Loucy (cell line): Measurements from ENCODE around the gene PLCB3.

ENCODE experiments used
- H2AFZ ChIP-seq: fragments of 200-600 bp; sonication (generic); 2 replicates; pipeline ENCODE4 v1.6.0; 2016; ENCODE audit warnings: antibody characterized with exemption, mild to moderate bottlenecking, low read length, moderate library complexity
- H3F3A ChIP-seq: fragments of 200-600 bp; 2 replicates; pipeline ENCODE4 v1.6.0; 2016; ENCODE audit warnings: antibody characterized with exemption, low read depth, mild to moderate bottlenecking
- H3K27me3 ChIP-seq: fragments of 200-600 bp; sonication (generic); 2 replicates; pipeline ENCODE4 v1.6.1; 2014; ENCODE audit warnings: low read length, mild to moderate bottlenecking; ENCODE audit not compliant: insufficient read depth, poor library complexity, severe bottlenecking
- H3K36me3 ChIP-seq: fragments of 200-600 bp; sonication (generic); 2 replicates; pipeline ENCODE4 v1.6.1; 2016; ENCODE audit warnings: low read length; ENCODE audit not compliant: insufficient read depth
- H3K4me1 ChIP-seq: fragments of 200-600 bp; sonication (generic); 2 replicates; pipeline ENCODE4 v1.5.1; 2014; ENCODE audit warnings: low read length, mild to moderate bottlenecking; ENCODE audit not compliant: insufficient read depth, poor library complexity, severe bottlenecking
- H3K4me2 ChIP-seq: fragments of 200-600 bp; sonication (generic); 2 replicates; pipeline ENCODE4 v1.6.0; 2014; ENCODE audit warnings: antibody characterized with exemption, low read length, low read depth, mild to moderate bottlenecking; ENCODE audit not compliant: poor library complexity, severe bottlenecking
- H3K4me3 ChIP-seq: fragments of 200-600 bp; sonication (generic); 2 replicates; pipeline ENCODE4 v1.5.1; 2014; ENCODE audit warnings: low read length, mild to moderate bottlenecking, mixed read lengths; ENCODE audit not compliant: poor library complexity, severe bottlenecking
- H3K79me2 ChIP-seq: fragments of 200-600 bp; sonication (generic); 2 replicates; pipeline ENCODE4 v1.6.1; 2014; ENCODE audit warnings: low read length; ENCODE audit not compliant: insufficient read depth
- H3K9ac ChIP-seq: fragments of 200-600 bp; sonication (generic); 2 replicates; pipeline ENCODE4 v1.6.0; 2014; ENCODE audit warnings: mild to moderate bottlenecking, low read depth, low read length, moderate library complexity; ENCODE audit not compliant: poor library complexity, severe bottlenecking
- H3K9me2 ChIP-seq: fragments of 200-600 bp; sonication (generic); replicated peaks from 2 replicates; pipeline ENCODE4 v1.6.1; 2016; ENCODE audit warnings: low read depth, low read length, mixed read lengths
- H3K9me3 ChIP-seq: fragments of 200-600 bp; sonication (generic); 2 replicates; pipeline ENCODE4 v1.6.1; 2014; ENCODE audit warnings: mild to moderate bottlenecking, antibody characterized with exemption, low read length, low read depth; ENCODE audit not compliant: insufficient read depth
- H4K20me1 ChIP-seq: fragments of 200-600 bp; sonication (generic); 2 replicates; pipeline ENCODE4 v1.6.0; 2014; ENCODE audit warnings: antibody characterized with exemption, low read length, mild to moderate bottlenecking; ENCODE audit not compliant: insufficient read depth, poor library complexity, severe bottlenecking
- EZH2phosphoT487 ChIP-seq: fragments of 200-600 bp; IDR thresholded peaks from 2 replicates; pipeline ENCODE4 v1.6.1; 2018; ENCODE audit warnings: antibody characterized with exemption, mild to moderate bottlenecking, moderate library complexity, borderline replicate concordance
- TF ChIP-seq, protein P1 (sequence below): fragments of 200-600 bp; sonication (generic); conservative IDR thresholded peaks from 2 replicates; pipeline ENCODE4 v1.5.1; 2014; ENCODE audit warnings: mild to moderate bottlenecking, antibody characterized with exemption, low read length

The PLCB3 gene

DNA sequence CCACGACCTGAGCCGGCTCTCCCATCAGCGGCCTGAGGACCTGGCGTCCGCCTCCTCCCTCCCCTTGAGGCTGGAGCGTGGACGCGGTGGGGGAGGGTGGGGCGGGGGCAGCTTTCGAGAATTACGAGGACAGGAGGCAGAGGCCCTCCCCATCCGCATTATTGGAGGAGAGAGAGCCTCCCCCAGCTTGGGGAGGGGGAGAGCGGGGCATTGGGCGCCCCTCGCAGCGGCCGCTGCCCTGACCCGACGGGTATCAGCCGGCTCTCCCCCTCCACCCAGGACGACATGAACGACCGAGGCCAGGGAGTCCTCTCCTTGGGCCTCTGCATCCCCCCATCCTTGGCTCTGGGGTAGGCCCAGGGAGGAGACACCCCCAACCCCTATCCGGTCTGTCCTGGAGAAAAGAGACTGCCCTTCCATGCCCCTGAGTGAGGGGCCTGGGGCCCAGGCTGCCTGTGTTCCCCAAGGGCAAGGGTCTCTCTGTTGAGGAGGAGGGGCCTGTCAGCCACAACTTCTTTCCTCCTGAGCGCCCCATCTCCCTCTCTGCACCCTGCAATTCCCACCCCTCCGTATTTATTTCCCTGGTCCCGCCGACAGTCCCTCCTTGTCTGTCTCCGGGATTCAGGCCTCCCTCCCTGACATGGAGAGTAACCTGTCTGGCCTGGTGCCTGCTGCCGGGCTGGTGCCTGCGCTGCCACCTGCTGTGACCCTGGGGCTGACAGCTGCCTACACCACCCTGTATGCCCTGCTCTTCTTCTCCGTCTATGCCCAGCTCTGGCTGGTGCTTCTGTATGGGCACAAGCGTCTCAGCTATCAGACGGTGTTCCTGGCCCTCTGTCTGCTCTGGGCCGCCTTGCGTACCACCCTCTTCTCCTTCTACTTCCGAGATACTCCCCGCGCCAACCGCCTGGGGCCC lies 34.8 kb downstream of the PLCB3 start:
- no peaks in the 10 kb centered on the region for H3K36me3 ChIP-seq
- no peaks in the 10 kb centered on the region for H3K9me3 ChIP-seq
- H3K4me3 ChIP-seq = peak overlapping the region; percentile 99
- no peaks in the 10 kb centered on the region for H3K9me2 ChIP-seq
- no peaks in the 10 kb centered on the region for H3K27me3 ChIP-seq
- H3K4me1 ChIP-seq = peaks cover 8% of the 10 kb centered on the region
- no peaks in the 10 kb centered on the region for H3F3A ChIP-seq
- H4K20me1 ChIP-seq = no peaks in the 10 kb centered on the region
- peak overlapping the region; percentile 95 for H2AFZ ChIP-seq
- TF ChIP-seq, protein P1, sequence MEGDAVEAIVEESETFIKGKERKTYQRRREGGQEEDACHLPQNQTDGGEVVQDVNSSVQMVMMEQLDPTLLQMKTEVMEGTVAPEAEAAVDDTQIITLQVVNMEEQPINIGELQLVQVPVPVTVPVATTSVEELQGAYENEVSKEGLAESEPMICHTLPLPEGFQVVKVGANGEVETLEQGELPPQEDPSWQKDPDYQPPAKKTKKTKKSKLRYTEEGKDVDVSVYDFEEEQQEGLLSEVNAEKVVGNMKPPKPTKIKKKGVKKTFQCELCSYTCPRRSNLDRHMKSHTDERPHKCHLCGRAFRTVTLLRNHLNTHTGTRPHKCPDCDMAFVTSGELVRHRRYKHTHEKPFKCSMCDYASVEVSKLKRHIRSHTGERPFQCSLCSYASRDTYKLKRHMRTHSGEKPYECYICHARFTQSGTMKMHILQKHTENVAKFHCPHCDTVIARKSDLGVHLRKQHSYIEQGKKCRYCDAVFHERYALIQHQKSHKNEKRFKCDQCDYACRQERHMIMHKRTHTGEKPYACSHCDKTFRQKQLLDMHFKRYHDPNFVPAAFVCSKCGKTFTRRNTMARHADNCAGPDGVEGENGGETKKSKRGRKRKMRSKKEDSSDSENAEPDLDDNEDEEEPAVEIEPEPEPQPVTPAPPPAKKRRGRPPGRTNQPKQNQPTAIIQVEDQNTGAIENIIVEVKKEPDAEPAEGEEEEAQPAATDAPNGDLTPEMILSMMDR = peak; percentile 60
- TF ChIP-seq EZH2phosphoT487 = no peak
- H3K79me2 ChIP-seq = peaks cover 10% of the 10 kb centered on the region; the same call in 1 of the 2 replicates
- peak overlapping the region; percentile 87 for H3K9ac ChIP-seq
- peak overlapping the region; percentile 96 for H3K4me2 ChIP-seq

DNA sequence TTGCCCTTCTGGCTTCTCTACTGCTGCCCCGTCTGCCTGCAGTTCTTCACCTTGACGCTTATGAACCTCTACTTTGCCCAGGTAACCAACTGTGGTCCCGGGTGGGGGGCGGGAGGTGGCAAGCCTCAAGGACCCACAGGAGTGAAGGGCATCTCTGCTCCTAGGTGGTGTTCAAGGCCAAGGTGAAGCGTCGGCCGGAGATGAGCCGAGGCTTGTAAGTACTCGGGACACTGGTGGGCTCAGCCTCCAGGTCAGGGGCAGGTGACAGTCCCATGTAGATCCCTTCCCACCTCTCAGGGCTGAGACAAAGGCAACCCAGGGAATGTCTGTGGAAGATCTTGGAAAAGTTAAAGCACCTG lies 35.5 kb downstream of the PLCB3 start:
- H4K20me1 ChIP-seq = no peaks in the 10 kb centered on the region
- peak overlapping the region; percentile 96 for H3K4me2 ChIP-seq
- no peaks in the 10 kb centered on the region for H3F3A ChIP-seq
- H3K9ac ChIP-seq = peak overlapping the region; percentile 87
- no peak for TF ChIP-seq EZH2phosphoT487
- TF ChIP-seq, protein P1 = no peak
- peak overlapping the region; percentile 99 for H3K4me3 ChIP-seq
- no peaks in the 10 kb centered on the region for H3K9me2 ChIP-seq
- no peaks in the 10 kb centered on the region for H3K9me3 ChIP-seq
- H2AFZ ChIP-seq = no peak overlapping the region
- peaks cover 8% of the 10 kb centered on the region for H3K4me1 ChIP-seq
- H3K27me3 ChIP-seq = no peaks in the 10 kb centered on the region
- H3K36me3 ChIP-seq = no peaks in the 10 kb centered on the region
- peaks cover 10% of the 10 kb centered on the region; the same call in 1 of the 2 replicates for H3K79me2 ChIP-seq

DNA sequence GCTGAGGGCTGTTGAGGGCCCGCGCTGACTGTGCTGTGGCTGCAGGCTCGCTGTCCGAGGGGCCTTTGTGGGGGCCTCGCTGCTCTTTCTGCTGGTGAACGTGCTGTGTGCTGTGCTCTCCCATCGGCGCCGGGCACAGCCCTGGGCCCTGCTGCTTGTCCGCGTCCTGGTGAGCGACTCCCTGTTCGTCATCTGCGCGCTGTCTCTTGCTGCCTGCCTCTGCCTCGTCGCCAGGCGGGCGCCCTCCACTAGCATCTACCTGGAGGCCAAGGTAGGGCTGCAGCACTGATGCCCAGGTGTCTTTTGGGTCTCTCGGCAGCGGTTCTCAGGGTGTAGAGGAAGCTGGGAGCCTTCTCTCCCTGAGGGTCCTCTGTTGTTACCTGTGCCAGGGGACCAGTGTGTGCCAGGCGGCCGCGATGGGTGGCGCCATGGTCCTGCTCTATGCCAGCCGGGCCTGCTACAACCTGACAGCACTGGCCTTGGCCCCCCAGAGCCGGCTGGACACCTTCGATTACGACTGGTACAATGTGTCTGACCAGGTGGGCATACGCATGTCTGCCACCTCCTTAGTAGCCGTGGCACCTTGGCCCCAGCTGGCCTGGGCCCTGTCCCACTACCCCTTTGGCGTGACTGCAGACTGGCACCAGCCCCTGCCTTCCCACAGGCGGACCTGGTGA lies 36.5 kb downstream of the PLCB3 start:
- peaks cover 8% of the 10 kb centered on the region for H3K4me1 ChIP-seq
- H3K9me2 ChIP-seq = no peaks in the 10 kb centered on the region
- H3K9ac ChIP-seq = no peak overlapping the region
- H3K36me3 ChIP-seq = no peaks in the 10 kb centered on the region
- no peaks in the 10 kb centered on the region for H3K27me3 ChIP-seq
- TF ChIP-seq EZH2phosphoT487 = no peak
- TF ChIP-seq, protein P1 = no peak
- H3K79me2 ChIP-seq = peaks cover 10% of the 10 kb centered on the region; the same call in 1 of the 2 replicates
- no peak overlapping the region for H3K4me3 ChIP-seq
- no peak overlapping the region for H2AFZ ChIP-seq
- no peaks in the 10 kb centered on the region for H3F3A ChIP-seq
- H3K9me3 ChIP-seq = no peaks in the 10 kb centered on the region
- H3K4me2 ChIP-seq = no peak overlapping the region
- H4K20me1 ChIP-seq = no peaks in the 10 kb centered on the region
